HUDEP-2 (cell line): ENCODE data around the gene NPNT.

Source experiments
- DNase-seq, 76 experiments: peaks; one replicate each; lab custom pipeline; 2025; ENCODE audit not compliant: unreplicated experiment in 76 of 76; lab: John Stamatoyannopoulos, UW

The NPNT gene

DNA sequence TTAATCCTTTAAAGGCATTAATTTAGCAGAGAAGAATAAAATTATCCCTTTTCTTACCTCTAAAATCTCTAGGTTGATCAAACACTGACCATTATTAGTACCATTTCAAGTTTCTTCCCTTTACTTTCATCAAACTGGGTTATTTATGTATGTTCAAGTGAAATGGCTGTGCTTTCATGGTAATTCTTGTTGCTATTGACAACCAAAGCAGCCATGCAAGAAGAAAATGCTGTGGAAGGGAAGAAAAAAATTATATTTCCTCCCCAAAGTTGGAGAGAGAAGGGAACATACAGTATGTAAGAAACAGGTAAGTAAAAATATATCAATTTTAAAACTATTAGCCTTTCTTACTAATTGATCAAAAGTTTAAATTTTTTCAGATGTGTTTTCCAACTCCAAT is 16.2 kb downstream of the NPNT start:
- DNase-seq: no peak

DNA sequence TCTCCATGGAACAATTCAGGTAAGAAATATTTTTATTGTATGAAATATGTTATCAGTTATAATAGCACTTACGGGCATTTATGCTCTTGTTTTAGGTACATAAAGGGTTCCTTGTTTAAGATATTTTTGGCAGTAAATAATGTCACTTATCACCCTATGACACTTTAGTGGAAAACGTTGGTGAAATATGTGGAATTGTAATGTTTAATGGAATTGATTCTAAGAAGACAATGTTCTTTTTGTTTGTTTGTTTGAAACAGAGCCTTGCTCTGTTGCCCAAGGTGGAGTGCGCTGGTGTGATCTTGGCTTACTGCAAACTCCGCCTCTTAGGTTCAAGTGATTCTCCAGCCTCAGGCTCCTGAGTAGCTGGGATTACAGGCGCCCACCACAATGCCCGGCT is 17.4 kb downstream of the NPNT start:
- DNase-seq: no peak

DNA sequence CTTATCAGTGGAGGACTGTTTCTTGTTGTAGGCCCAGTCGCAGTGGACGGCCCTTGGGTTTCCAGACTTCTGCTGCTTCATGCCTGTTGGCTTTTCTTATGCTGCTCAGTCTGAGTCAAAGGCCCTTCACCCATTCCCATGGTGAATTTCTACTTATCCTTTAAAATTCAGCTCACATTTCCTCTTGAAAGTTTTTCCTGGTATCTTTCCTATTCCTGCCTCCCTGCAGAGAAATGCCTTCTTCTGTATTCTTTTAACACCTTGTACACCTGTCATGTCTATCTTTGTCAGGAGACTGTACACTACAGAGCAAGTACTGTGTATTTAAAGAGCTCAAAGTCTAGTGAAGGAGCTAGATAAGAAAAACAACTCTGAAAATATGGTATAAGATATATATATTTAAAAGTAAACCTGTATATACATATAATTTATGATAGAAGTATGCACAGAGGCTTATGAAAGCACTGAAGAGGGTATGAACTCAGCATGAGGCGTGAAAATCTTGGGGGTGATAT is 22.0 kb downstream of the NPNT start:
- no peak for DNase-seq

DNA sequence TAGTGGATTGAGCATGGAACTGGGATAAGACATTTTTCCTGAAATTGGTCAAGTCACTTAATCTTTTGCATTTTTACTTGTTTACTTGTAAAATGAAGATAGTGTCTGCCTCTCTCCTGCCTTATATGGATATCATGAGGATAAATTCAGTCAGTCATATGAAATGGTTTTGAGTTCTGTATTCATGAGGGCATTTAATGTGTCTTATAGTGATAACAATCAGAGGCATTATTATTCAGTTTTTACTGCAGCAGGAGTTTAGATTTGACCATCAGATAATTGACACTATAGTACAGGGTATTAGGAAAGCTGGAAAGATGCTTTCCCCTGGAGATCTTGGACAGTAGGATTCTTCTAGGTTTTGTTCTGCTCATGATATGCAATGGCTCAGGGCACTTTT is 26.0 kb downstream of the NPNT start:
- DNase-seq: no peak

DNA sequence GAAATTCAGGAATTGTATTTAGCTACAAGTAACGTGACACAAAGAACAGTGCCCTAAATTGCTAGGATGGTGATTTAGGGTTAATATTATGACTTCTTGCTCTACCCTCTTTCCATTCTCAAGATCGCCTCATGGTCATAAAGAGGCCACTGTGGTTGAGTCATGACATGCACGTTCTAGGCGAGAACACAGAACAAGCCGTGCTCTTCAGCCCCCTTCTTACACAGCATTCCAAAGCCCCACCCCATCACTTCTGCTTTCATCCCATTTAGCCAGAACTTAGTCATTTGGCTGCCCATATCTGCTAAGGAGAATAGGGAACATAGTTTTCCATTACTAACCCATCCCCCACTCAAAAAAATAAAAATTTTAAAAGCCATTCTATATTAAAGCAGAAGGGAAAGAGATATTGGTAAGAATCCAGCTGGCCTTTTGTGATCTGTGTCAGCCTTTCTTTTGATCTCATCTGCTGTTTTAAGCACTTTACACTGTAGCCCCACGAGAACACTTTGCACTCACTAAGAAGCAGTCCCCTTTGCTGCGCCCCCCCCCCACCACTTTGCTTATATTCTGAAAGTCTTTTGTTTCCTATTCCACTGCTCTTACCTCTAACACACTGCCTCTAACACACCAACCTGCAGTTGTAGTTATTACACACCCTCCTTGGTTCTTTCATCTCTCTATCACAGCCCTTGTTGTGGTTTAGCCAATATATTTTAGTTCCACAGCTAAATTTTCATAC is 28.4 kb downstream of the NPNT start:
- no peak for DNase-seq

DNA sequence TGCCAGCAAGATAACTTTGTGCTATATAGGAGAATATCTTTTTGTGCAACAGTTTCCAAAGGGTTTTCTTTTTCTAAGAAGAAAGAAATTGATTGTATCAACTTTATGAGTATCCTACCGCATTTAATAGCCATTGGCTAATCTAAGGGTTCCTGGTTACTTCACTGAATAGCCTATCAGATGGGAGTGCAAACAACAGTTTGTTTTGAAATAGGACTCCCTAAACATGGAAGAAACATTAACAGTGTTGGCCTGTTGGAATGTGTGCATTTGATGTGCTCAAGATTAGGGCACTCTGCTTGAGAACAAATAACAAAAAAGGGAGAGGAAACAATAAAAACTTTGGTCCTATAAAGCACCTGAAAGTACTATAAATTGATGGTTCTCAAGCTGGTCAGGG is 29.1 kb downstream of the NPNT start:
- DNase-seq: no peak

DNA sequence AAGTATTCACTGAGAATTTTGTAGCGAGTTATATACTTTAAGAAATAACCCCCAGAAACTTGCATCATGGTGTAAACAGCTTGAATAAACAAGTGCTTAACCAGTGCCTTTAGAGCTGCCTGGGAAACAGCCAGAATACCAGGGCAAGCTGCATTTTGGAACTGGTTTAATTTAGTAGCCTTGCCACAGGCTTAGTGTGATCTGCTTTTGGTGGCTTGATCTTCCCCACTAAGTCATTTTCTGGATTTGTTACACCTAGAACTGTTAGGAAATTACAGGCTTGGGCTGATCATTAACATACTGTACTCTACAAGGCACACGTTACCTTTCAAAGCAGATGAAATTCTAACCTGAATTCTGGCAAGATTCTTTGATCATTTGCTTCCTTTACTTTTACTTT is 35.4 kb downstream of the NPNT start:
- no peak for DNase-seq

DNA sequence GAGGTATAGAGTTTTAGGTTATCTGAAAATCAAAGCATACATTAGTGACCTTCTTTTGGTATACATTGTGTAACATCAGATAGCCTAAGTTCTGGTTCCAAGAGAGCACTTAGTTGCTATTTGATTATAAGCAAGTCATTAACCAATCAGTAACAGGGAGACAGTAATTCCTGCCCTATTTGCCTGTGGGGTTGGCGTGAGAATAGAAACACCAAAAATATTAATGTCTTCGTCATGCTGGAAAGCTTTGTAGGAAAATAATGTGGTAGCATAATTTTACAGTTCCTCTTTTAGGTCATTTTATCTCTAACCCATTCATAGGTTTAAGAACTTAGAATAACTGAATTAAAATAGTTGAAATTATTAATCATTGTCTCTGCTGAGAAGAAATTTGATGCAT is 37.8 kb downstream of the NPNT start:
- no peak for DNase-seq

DNA sequence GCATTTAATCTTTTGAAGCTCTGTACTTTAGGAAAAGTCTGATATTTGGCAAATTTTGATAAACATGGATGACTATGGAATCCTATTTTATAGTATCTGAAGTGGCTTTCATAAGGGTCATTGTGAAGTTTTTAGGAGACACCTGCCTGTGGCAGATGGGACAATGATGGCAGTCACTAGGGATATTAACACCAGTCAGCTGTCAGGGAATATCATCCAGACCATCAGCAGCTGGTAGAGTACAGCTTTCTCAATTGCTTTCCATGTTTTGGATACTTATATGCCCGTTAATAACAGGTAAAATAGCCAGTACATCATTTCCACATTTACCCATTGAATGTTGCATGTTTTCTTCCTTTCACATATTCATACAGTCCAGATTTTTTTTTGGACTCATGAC is 39.1 kb downstream of the NPNT start:
- no peak for DNase-seq

DNA sequence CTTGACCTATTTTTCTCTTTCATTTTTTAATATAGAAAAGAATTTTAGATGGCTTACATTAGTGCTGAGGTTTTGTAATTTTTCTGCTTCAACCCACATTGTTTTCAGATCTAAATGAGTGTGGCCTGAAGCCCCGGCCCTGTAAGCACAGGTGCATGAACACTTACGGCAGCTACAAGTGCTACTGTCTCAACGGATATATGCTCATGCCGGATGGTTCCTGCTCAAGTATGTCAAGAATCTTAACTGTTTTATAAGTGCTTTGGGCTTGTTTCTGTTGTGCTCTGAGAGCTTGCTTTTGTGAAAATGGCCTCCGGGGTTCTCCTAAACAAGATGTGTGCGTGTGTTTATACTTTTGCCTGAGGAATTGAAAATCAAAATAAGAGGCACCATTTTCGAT is 41.6 kb downstream of the NPNT start:
- no peak for DNase-seq

DNA sequence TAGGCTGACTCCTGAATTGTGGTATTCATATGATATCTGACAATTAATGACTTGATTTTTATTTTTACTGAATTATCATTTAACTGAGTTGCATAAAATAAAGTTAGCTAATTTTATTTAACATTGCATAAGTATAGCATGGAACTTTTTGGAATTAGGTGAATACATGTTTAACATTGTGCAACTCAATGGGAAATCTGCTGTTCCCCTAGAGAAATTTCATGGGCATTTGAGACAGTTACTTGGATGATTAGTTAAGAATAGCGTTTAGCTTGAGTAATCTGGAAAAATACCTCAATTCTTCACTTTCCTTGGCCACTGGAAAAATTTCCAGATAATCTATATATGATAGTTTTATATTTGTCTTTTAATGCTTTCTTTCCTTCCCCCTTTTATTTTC is 42.5 kb downstream of the NPNT start:
- no peak for DNase-seq

DNA sequence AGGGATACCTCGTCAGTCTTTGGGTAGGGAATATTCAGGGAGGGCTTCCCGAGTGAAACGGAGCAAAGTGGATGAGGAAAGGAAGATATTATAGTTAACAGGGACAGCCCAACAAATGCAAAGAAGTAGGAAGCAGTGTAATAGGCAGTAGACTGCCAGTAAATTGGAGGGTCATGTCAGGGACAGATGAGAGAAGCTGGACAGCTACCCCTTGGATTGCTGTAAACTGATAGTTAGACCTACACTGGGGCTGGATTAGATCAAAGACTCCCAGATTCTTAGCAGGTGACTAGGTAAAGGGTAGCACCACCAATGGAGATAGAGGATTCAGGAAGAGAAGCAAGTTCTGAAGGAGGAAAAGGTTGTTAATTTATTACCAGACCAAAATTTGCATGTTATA is 48.0 kb downstream of the NPNT start:
- no peak for DNase-seq

DNA sequence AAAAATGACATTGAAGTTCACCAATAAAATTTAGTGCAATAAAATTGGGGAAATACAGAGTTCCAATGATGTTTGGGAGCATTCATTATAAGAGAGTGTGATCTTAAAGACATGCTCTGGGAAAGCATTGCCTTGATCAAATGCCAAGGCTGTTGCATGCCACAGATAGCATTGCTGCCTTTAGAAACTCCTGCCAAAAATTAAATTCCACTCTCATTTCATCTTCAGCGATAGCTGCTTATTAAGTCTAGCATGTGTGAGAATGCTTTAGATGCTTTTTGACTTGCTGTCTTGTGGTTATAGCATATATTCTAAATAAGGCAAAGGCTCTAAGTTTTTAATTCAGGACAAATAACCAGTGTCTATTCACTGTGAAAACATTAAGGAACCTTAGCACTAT is 49.3 kb downstream of the NPNT start:
- DNase-seq: no peak

DNA sequence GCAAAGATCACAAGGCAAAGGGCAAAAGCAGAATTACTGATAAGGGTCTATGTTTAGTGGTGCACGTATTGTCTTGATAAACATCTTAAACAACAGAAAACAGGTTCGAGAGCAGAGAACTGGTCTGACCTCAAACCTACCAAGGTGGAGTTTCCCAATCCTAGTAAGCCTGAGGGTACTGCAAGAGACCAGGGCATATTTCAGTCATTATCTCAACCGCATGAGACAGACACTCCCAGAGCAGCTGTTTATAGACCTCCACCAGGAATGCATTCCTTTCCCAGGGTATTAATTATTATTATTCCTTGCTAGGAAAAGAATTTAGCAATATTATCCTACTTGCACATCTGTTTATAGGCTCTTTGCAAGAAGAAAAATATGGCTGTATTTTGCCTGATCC is 51.5 kb downstream of the NPNT start:
- DNase-seq: no peak

DNA sequence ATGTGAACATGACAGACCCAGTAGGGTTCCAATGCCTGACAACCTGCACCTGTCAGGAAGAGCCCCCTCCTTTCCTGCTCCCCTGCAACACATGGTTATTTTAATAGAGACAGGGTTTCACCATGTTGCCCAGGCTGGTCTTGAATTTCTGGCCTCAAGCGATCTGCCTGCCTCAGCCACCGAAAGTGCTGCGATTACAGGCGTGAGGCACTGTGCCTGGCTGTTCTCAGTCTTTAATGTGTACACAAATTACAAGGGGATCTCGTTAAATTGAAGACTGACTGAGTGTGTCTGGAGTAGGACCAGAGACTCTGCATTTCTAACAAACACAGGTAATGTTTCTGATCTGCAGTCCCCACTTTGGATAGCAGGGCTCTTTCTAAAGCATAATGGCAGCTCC is 55.4 kb downstream of the NPNT start:
- DNase-seq: no peak

DNA sequence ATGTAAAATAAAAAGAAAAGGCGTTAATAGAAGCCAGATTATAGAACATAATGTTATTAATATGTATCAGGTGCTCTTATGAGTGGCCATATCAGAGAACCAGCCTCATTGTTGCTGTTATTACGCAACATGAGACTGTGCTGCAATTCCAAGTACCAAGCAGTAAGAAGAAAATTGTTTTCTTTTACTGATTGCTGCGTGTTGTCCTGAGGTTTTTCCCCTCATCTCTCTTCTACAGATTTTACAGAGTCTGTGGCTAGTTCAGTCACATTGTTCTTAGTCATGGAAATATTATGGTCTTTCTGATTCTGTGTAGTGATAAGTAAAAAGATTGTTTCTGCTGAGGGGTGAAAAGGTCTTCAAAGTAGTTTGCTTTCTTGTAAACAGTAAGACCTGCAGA is 55.9 kb downstream of the NPNT start:
- no peak for DNase-seq

DNA sequence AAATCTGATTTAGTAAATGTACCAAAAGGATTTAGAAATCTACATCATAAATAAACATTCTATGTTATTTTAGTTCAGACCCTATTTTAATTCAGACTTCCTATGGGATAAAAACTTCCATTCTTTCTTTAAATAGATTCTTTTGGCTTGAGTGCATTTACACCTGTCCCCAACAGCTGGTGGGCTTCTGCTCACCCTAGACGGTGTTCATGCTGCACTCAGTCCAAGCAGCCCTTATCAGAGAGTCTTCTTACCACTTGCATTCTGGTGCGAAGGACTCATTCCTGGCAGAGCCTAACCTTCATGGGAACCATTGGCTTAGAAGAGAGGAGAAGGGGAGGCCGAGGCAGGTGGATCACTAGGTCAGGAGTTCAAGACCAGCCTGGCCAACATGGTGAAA is 57.3 kb downstream of the NPNT start:
- DNase-seq: no peak

DNA sequence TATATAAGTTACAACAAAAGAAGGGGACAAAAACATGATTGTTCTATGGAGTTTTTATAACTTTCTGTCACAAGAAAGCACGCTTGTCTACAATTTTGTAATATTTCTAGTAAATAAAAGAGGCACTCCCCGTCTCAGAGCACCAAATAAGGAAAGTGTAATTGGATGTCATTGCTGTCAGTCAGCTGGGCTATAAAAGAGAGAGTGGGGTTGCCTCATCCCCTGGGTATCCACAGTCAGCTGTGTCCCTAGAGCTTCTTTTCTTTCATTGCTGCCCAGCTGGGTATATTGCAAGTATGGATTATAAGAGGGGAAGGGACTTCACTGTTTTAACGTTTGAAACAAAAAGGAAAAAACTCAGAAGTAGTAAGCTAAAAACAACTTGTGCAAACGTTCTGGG is 61.3 kb downstream of the NPNT start:
- no peak for DNase-seq

DNA sequence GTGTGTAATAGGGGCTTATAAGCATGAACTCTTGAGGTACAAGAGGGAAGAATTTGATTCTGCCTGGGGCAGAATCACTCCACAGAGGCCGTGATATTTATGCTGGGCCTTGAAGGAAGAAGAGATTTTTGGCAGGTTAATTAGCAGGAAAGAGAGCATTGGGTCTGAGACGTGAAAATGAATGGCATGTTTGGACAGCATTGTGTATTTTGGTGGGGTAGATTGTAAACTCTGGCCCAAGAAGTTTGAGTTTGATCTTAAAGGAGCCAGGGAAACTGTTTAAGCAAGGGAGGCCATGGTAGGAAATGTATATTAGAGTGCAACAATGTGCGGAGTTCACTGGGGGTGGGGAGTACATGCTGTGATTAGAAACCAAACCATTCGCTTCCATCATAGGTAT is 62.4 kb downstream of the NPNT start:
- DNase-seq: no peak

DNA sequence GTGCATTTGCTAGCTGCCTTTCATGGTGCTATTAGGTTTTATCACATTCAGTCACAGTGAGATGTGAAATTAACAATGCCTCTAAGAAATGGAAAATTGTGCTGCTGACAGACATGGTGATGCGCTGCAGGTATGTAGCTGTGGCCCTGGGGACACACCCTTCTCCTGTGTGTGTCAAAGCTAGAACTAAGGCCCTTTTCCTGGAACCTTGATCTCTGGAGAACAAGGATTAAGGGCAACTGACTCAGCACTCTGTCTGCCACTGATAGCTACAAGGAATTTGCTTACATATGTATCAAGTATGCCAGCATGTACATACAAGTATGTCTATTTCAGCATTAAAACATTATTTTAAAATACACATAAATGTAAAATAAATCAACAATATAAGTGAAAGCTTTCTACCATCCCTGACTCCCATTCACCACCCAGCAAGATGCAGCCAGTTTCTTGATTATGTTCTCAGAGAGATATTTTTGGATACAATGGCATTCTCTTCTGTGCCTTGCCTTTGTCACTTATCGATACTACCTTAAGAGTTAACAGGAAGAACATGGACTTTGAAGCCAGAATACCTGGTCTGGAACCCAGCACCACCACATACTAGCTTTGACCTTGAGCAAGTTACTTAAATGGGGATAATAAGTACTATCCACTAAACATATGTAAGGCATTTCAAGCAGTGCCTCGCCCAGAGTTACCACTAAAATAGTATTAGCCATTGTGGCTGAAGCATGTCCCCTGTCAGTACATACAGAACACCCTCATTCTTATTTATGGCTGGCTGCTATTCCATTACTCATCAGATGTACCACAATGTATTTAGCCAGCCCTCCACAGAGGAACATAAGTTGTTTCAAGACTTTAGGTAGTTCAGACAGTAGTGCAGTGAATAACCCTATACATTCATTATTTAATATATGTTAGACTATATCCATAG is 68.5 kb downstream of the NPNT start:
- DNase-seq: peak in 11 of 76 experiments; percentile 1 to 60 (median 15)

DNA sequence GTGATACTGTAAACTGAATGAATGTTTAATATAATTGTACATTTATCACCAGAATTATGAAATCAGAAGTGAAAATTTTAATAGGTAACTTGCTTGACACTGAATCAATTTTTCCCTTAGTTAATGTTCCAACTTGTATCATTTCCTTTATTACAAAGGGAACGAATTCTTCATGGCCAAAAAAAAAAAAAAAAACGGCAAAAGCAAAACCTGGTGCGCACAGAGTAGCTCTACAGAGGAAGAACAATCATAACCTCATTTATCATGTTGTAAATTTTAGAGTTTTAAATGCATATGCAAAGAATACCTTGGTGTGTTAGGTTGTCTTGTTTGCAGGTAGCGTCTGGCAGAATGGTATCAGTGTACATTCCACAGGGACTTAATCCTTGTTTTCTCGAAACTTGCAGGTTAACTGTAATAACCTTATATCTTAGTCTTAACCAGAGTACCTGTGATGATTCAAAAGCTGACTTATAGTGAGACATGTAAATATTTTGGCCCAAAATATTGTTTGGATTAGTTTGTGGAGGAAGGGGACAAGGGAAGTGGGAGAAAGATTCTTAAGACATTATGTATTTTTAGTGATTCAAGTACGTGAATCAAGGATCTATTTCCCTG is 70.0 kb downstream of the NPNT start:
- no peak for DNase-seq
